SK-N-SH (cell line): Measurements from ENCODE around the gene CDHR4.

ENCODE experiments used
- CHD2 ChIP-seq: fragments of 150-350 bp; IDR thresholded peaks from 2 replicates; pipeline ENCODE4 v1.6.1; 2018; ENCODE audit warnings: low read length; ENCODE audit not compliant: partially characterized antibody
- EP300 ChIP-seq, 2 experiments: IDR thresholded peaks; 2 replicates each; pipeline versions ENCODE4 v1.4.0 to v1.6.1; 2012; ENCODE audit warnings: borderline replicate concordance in 1 of 2, low read depth in 1 of 2, low read length in 1 of 2
- GATA2 ChIP-seq: sonication (generic); formaldehyde crosslinking; IDR thresholded peaks from 2 replicates; pipeline ENCODE4 v1.5.0; 2020; ENCODE audit warnings: mild to moderate bottlenecking, missing genetic modification reagents
- REST ChIP-seq: IDR thresholded peaks from 2 replicates; pipeline ENCODE4 v1.6.1; 2012; ENCODE audit warnings: mild to moderate bottlenecking, low read depth, low read length, moderate library complexity
- TF ChIP-seq, protein P1 (sequence below): fragments of 200-600 bp; sonication (generic); IDR thresholded peaks from 2 replicates; pipeline ENCODE4 v1.6.1; 2017; ENCODE audit warnings: antibody characterized with exemption, mild to moderate bottlenecking, moderate library complexity

- TF ChIP-seq, protein P1, sequence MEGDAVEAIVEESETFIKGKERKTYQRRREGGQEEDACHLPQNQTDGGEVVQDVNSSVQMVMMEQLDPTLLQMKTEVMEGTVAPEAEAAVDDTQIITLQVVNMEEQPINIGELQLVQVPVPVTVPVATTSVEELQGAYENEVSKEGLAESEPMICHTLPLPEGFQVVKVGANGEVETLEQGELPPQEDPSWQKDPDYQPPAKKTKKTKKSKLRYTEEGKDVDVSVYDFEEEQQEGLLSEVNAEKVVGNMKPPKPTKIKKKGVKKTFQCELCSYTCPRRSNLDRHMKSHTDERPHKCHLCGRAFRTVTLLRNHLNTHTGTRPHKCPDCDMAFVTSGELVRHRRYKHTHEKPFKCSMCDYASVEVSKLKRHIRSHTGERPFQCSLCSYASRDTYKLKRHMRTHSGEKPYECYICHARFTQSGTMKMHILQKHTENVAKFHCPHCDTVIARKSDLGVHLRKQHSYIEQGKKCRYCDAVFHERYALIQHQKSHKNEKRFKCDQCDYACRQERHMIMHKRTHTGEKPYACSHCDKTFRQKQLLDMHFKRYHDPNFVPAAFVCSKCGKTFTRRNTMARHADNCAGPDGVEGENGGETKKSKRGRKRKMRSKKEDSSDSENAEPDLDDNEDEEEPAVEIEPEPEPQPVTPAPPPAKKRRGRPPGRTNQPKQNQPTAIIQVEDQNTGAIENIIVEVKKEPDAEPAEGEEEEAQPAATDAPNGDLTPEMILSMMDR = no peak
- TF ChIP-seq EP300 (IDR thresholded peaks at IDR 0.05; ENCODE audit: borderline replicate concordance in 1 of 2, low read depth in 1 of 2, low read length in 1 of 2) (no peak), CHD2 (no peak), GATA2 (CRISPR knock-in tag) (no peak), REST (no peak)
Measured at GRCh38 chr3:49779358-49780079, 20.2 kb downstream of the CDHR4 start.
